ENCODE data around the gene CSTPP1. TPM values are rescaled to one million over a fixed set of nuclear protein-coding genes. Genes with fewer than 3 reads are reported as not detected.

The CSTPP1 gene
- total and polyA plus RNA-seq, 8 donors: 16.4 to 146 (median 37.3) TPM

GRCh38 chr11:47035108-47035507 is 98.5 kb downstream of the CSTPP1 start:
- H3K9me3 ChIP-seq: no peaks in the 10 kb centered on the region
- no peak for DNase-seq
- H3K4me1 ChIP-seq: no peaks in the 10 kb centered on the region
- 91 to 96% (median 92%) methylated on average over 5 of the region's 5 CpGs for WGBS, 5 donors
- intact Hi-C loops (cut with DNase I; ENCODE audit: low total_unique reads): no loop called here
- H3K27me3 ChIP-seq: no peaks in the 10 kb centered on the region
- H3K4me3 ChIP-seq: no peak overlapping the region
- no peaks in the 10 kb centered on the region for H3K36me3 ChIP-seq
- TF ChIP-seq POLR2AphosphoS5 (IDR thresholded peaks at IDR 0.05): no peak
- TF ChIP-seq CTCF (IDR thresholded peaks at IDR 0.05): no peak
- no peak for TF ChIP-seq EP300 (IDR thresholded peaks at IDR 0.05)
- no peak for TF ChIP-seq POLR2A (IDR thresholded peaks at IDR 0.05)
- no peak overlapping the region for H3K27ac ChIP-seq

- Histone ChIP-seq H3K4me3 (no peak overlapping the region), H3K27me3 (no peaks in the 10 kb centered on the region), H3K9me3 (no peaks in the 10 kb centered on the region), H3K4me1 (no peaks in the 10 kb centered on the region), H3K27ac (no peak overlapping the region), H3K36me3 (no peaks in the 10 kb centered on the region)
- DNase-seq: no peak
- no peak for TF ChIP-seq POLR2A (IDR thresholded peaks at IDR 0.05)
- TF ChIP-seq POLR2AphosphoS5 (IDR thresholded peaks at IDR 0.05): no peak
- no peak for TF ChIP-seq CTCF (IDR thresholded peaks at IDR 0.05)
- TF ChIP-seq EP300 (IDR thresholded peaks at IDR 0.05): no peak
- 93 to 98% (median 94%) methylated on average over 6 of the region's 6 CpGs for WGBS, 5 donors
- intact Hi-C loops (cut with DNase I; ENCODE audit: low total_unique reads): no loop called here
Observed at GRCh38 chr11:47044119-47044518, 107.6 kb downstream of the CSTPP1 start.

- H3K27ac ChIP-seq: no peak overlapping the region
Observed at GRCh38 chr11:47047972-47048371, 111.4 kb downstream of the CSTPP1 start.

GRCh38 chr11:47050284-47050683 is 113.7 kb downstream of the CSTPP1 start:
- no peaks in the 10 kb centered on the region for H3K9me3 ChIP-seq
- DNase-seq: no peak
- H3K4me1 ChIP-seq: peaks cover 0 to 13% (median 2%) of the 10 kb centered on the region in 4 donors
- no peak overlapping the region for H3K4me3 ChIP-seq
- H3K27ac ChIP-seq: no peak overlapping the region
- no peaks in the 10 kb centered on the region for H3K27me3 ChIP-seq
- TF ChIP-seq EP300 (IDR thresholded peaks at IDR 0.05) (no peak), CTCF (IDR thresholded peaks at IDR 0.05) (no peak), POLR2AphosphoS5 (IDR thresholded peaks at IDR 0.05) (no peak), POLR2A (IDR thresholded peaks at IDR 0.05) (no peak)
- 95 to 100% (median 100%) methylated on average over 1 of the region's 1 CpG for WGBS, 5 donors
- H3K36me3 ChIP-seq: no peaks in the 10 kb centered on the region
- intact Hi-C loops (cut with DNase I; ENCODE audit: low total_unique reads): no loop called here

More at GRCh38 chr11:47047972-47048371, 111.4 kb downstream of the CSTPP1 start:
- Histone ChIP-seq H3K27me3 (no peaks in the 10 kb centered on the region), H3K4me3 (no peak overlapping the region), H3K36me3 (no peaks in the 10 kb centered on the region), H3K9me3 (no peaks in the 10 kb centered on the region), H3K4me1 (peaks cover 0 to 10% (median 2%) of the 10 kb centered on the region in 4 donors)
- DNase-seq: no peak
- TF ChIP-seq POLR2AphosphoS5 (IDR thresholded peaks at IDR 0.05) (no peak), POLR2A (IDR thresholded peaks at IDR 0.05) (no peak), EP300 (IDR thresholded peaks at IDR 0.05) (no peak), CTCF (IDR thresholded peaks at IDR 0.05) (no peak)
- intact Hi-C loops (cut with DNase I; ENCODE audit: low total_unique reads): no loop called here
- WGBS, 5 donors: 95 to 100% (median 98%) methylated on average over 1 of the region's 1 CpG

Measured in stomach (tissue), 9 donors.